ENCODE results near the gene AGO1. TPM values are rescaled to one million over a fixed set of nuclear protein-coding genes. Genes with fewer than 3 reads are reported as not detected.
"Not testable (repeated sequence)": the region's sequence is repeated elsewhere in the genome, so short reads cannot be mapped to it uniquely, and the experiment has no call there.

Gene AGO1
- total and polyA plus RNA-seq, 2 of the 8 experiments (the other 6 are each of a cell fraction or from before 2014, with no cell fraction given) = 15.1 to 73.7 TPM

- TF ChIP-seq TAF7 (optimal IDR thresholded peaks at IDR 0.05; ENCODE audit: borderline replicate concordance, low read depth, low read length) (no peak), GTF2F1 (IDR thresholded peaks at IDR 0.05; ENCODE audit: borderline replicate concordance, low read depth, low read length) (no peak), TBP (IDR thresholded peaks at IDR 0.05; ENCODE audit: low read depth, low read length) (no peak), BCL11A (IDR thresholded peaks at IDR 0.05; ENCODE audit: low read depth in 2 of 2, low read length in 2 of 2) (no peak)
Measured at GRCh38 chr1:35888255-35888654, 5.2 kb downstream of the AGO1 start (continued).

GRCh38 chr1:35888981-35889380 lies 6.0 kb downstream of the AGO1 start:
- peaks cover 8 to 35% (median 21%) of the 10 kb centered on the region in 4 experiments; a peak in 7 of 8 replicates for H3K36me3 ChIP-seq (ENCODE audit: control insufficient read depth in 2 of 4, insufficient read depth in 4 of 4, low read length in 3 of 4)
- FAIRE-seq = not testable (repeated sequence)

More at GRCh38 chr1:35888981-35889380, 6.0 kb downstream of the AGO1 start:
- H2BK120ac ChIP-seq (replicated peaks; ENCODE audit: low read depth, low read length); H2AFZ ChIP-seq (ENCODE audit: low read length); H3K9me3 ChIP-seq (ENCODE audit: insufficient read depth in 2 of 2, low read depth in 1 of 2, low read length in 1 of 2); H3K23ac ChIP-seq (ENCODE audit: insufficient read length); H3K18ac ChIP-seq (ENCODE audit: extremely low read depth, low read length); H4K5ac ChIP-seq (ENCODE audit: insufficient read length, low read depth, low read length); H4K91ac ChIP-seq (replicated peaks; ENCODE audit: insufficient read length, low read length); H3K4me2 ChIP-seq (ENCODE audit: insufficient read depth in 1 of 2, low read depth in 2 of 2, low read length in 2 of 2); POLR2A ChIA-PET (ENCODE audit: partially characterized antibody); H2BK12ac ChIP-seq (ENCODE audit: low read depth, low read length); H3K4ac ChIP-seq (replicated peaks; ENCODE audit: insufficient read length, low read depth, low read length); H2BK20ac ChIP-seq (ENCODE audit: low read length); H2BK5ac ChIP-seq (ENCODE audit: low read depth, low read length); H2BK15ac ChIP-seq (ENCODE audit: low read length); H3K23me2 ChIP-seq (ENCODE audit: low read depth, low read length); H3K27ac ChIP-seq (ENCODE audit: low read depth, low read length); H4K8ac ChIP-seq (ENCODE audit: extremely low read depth, insufficient read depth, low read length); DNase-seq (ENCODE audit: low read depth in 1 of 2, low spot score in 2 of 2); H3K56ac ChIP-seq (replicated peaks; ENCODE audit: insufficient read length, low read depth, low read length); H3K9ac ChIP-seq (replicated peaks in 1 of 4; ENCODE audit: extremely low read depth in 1 of 4, low read depth in 3 of 4, low read length in 3 of 4); H3K27me3 ChIP-seq (replicated peaks in 1 of 4; ENCODE audit: control insufficient read depth in 3 of 4, extremely low read depth in 1 of 4, insufficient read depth in 3 of 4, low read length in 3 of 4); H2AK5ac ChIP-seq (ENCODE audit: low read depth, low read length); H3K14ac ChIP-seq (ENCODE audit: insufficient read length); H3K4me3 ChIP-seq (ENCODE audit: extremely low read depth in 1 of 4, insufficient read depth in 2 of 4, low read depth in 3 of 4, low read length in 4 of 4): not testable (repeated sequence)
- CTCF ChIA-PET (ENCODE audit: partially characterized antibody) = interaction anchor here (0.6 to 1.2 kb wide), 5 partner anchors 11 to 34 kb away, joined by 3 to 4 read pairs (median 3); no protein-coding TSS in a partner anchor
- WGBS, 2 experiments (ENCODE audit: extremely low coverage in 1 of 2, insufficient coverage in 1 of 2, insufficient read length in 1 of 2, insufficient replicate concordance in 2 of 2, low coverage in 1 of 2, low lambda C conversion rate in 2 of 2, missing lambda C conversion rate in 1 of 2) = 92% methylated on average over 3 of the region's 3 CpGs; no CpG with 5 or more reads in 1 of the 2 experiments
- H3K79me1 ChIP-seq (ENCODE audit: low read depth, low read length) = peaks cover 12% of the 10 kb centered on the region
- H4K20me1 ChIP-seq (replicated peaks in 1 of 2; ENCODE audit: control insufficient read depth in 1 of 2, insufficient read depth in 2 of 2, low read length in 2 of 2) = peaks cover 25 to 28% of the 10 kb centered on the region in 2 experiments
- H3K79me2 ChIP-seq (ENCODE audit: control insufficient read depth in 1 of 2, insufficient read depth in 2 of 2, low read length in 2 of 2) = peaks cover 16 to 44% of the 10 kb centered on the region in 2 experiments
- H3K4me1 ChIP-seq (replicated peaks in 1 of 4; ENCODE audit: control insufficient read depth in 3 of 4, insufficient read depth in 4 of 4, low read length in 3 of 4) = peaks cover 13 to 28% (median 25%) of the 10 kb centered on the region in 4 experiments
